IPS-20b (cell line): ENCODE measurements around the gene TOE1.

Source experiments
- H3K27ac ChIP-seq: one replicate; pipeline ENCODE4 v1.5.1; 2013; ENCODE audit warnings: low read length
- H3K27me3 ChIP-seq: 2 replicates; pipeline ENCODE4 v1.6.1; 2013; ENCODE audit warnings: mild to moderate bottlenecking, low read length, inconsistent platforms; ENCODE audit not compliant: insufficient read depth
- H3K36me3 ChIP-seq: 2 replicates; pipeline ENCODE4 v1.6.1; 2013; ENCODE audit warnings: low read depth, mild to moderate bottlenecking, inconsistent platforms, low read length, moderate library complexity; ENCODE audit not compliant: insufficient read depth
- H3K4me1 ChIP-seq: 2 replicates; pipeline ENCODE4 v1.6.1; 2013; ENCODE audit warnings: mild to moderate bottlenecking, control low read depth, inconsistent platforms, low read length, moderate library complexity; ENCODE audit not compliant: insufficient read depth
- H3K4me3 ChIP-seq: 2 replicates; pipeline ENCODE4 v1.5.1; 2013; ENCODE audit warnings: mild to moderate bottlenecking, low read length, inconsistent platforms
- H3K9ac ChIP-seq: 2 replicates; pipeline ENCODE4 v1.6.1; 2013; ENCODE audit warnings: low read depth, mild to moderate bottlenecking, inconsistent platforms, low read length, moderate library complexity
- H3K9me3 ChIP-seq: 2 replicates; pipeline ENCODE4 v1.6.1; 2013; ENCODE audit warnings: mild to moderate bottlenecking, low read depth, low read length, inconsistent platforms; ENCODE audit not compliant: insufficient read depth

The TOE1 gene

DNA sequence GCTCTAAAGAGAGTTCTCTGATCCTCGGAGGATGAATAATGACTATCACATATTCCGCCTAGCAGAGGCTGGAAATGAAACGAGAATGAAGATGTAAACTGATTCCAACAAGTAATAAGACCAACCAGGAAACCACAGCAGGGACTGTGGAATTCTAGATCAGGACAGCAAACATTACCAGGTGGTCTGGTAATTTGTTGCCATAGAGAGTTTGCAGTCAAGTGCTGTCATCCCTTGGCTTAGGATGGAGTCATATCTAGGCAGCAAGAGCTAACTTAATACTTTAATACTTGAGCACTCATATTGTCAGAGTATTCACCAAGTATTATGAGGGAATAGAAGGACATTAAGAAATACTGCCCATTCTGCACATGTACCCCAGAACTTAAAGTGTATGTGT lies 45.3 kb downstream of the TOE1 start:
- Histone ChIP-seq H3K27me3 (no peaks in the 10 kb centered on the region), H3K36me3 (no peaks in the 10 kb centered on the region), H3K27ac (no peak overlapping the region), H3K9ac (no peak overlapping the region), H3K4me1 (no peaks in the 10 kb centered on the region), H3K4me3 (no peak overlapping the region), H3K9me3 (no peaks in the 10 kb centered on the region)

DNA sequence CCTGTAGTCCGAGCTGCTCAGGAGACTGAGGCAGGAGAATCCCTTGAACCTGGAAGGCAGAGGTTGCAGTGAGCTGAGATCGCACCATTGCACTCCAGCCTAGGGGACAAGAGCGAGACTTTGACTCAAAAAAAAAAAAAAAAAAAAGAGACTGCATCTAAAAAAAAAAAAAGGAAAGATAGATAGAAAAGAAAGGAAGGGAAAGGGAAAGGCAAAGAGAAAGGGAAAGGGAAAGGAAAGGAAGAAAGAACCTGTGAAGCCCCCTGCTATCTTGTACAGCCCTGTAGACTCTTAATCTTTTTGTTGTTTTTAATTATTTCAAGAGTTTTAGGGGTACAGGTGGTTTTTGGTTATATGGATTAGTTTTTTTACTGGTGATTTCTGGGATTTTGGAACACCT lies 46.2 kb downstream of the TOE1 start:
- no peaks in the 10 kb centered on the region for H3K36me3 ChIP-seq
- no peak overlapping the region for H3K27ac ChIP-seq
- H3K27me3 ChIP-seq, result no peaks in the 10 kb centered on the region
- no peak overlapping the region for H3K4me3 ChIP-seq
- H3K4me1 ChIP-seq, result no peaks in the 10 kb centered on the region
- H3K9me3 ChIP-seq, result no peaks in the 10 kb centered on the region
- no peak overlapping the region for H3K9ac ChIP-seq
